Ureter (tissue), 1 donor: Measurements from ENCODE around the gene SIGLEC14. TPM values are rescaled to one million over a fixed set of nuclear protein-coding genes. Genes with fewer than 3 reads are reported as not detected.
A peak's percentile ranks its signal among the peaks of the same experiment; 100 is the strongest.
"Not testable (repeated sequence)": the region's sequence is repeated elsewhere in the genome, so short reads cannot be mapped to it uniquely, and the experiment has no call there.

ENCODE experiments used
- DNase-seq: peaks from one replicate; pipeline ENCODE4 v3.0.0-alpha.2; 2020; ENCODE audit warnings: low spot score
- total RNA-seq: library from RNA; stranded (reverse); gene quantifications from one replicate; pipeline ENCODE4 v1.2.4, GENCODE V29; 2023
- donor health status: DM: yes; HTN: yes; CAD: no.

The SIGLEC14 gene
- 4.2 TPM for total RNA-seq

GRCh38 chr19:51646730-51647129 lies at the start of gene SIGLEC14:
SIGLEC14 (minus strand) TSS chr19:51646825; CDS start chr19:51646759, 66 bp downstream.
- not testable (repeated sequence) for DNase-seq

GRCh38 chr19:51695702-51696315 lies 49.2 kb upstream of the SIGLEC14 start:
- peak; percentile 34 for DNase-seq

- DNase-seq: peak; percentile 34
Observed at GRCh38 chr19:51695088-51695487, 48.5 kb upstream of the SIGLEC14 start.

- peak; percentile 41 for DNase-seq
Observed at GRCh38 chr19:51694318-51695085, 47.9 kb upstream of the SIGLEC14 start.

GRCh38 chr19:51693819-51694218 lies 47.2 kb upstream of the SIGLEC14 start:
- no peak for DNase-seq

GRCh38 chr19:51693260-51693659 lies 46.6 kb upstream of the SIGLEC14 start, which contains the start of gene SPACA6:
SPACA6 (plus strand) TSS chr19:51693330; CDS start chr19:51693527, 197 bp downstream.
- DNase-seq: peak; percentile 44

- DNase-seq: peak; percentile 42
Observed at GRCh38 chr19:51692468-51692867, 45.8 kb upstream of the SIGLEC14 start.

- peak; percentile 41 for DNase-seq
Observed at GRCh38 chr19:51691584-51692428, 45.2 kb upstream of the SIGLEC14 start.

GRCh38 chr19:51691074-51691583 lies 44.5 kb upstream of the SIGLEC14 start:
- no peak for DNase-seq

GRCh38 chr19:51690454-51691073 lies 43.9 kb upstream of the SIGLEC14 start:
- DNase-seq: peak; percentile 72

GRCh38 chr19:51689751-51690453 lies 43.3 kb upstream of the SIGLEC14 start:
- peak; percentile 64 for DNase-seq

- DNase-seq: peak; percentile 92
Observed at GRCh38 chr19:51688671-51689571, 42.3 kb upstream of the SIGLEC14 start.

GRCh38 chr19:51687791-51688670 lies 41.4 kb upstream of the SIGLEC14 start:
- DNase-seq: peak; percentile 67

GRCh38 chr19:51686171-51686570 lies 39.5 kb upstream of the SIGLEC14 start:
- no peak for DNase-seq

GRCh38 chr19:51681286-51681941 lies 34.8 kb upstream of the SIGLEC14 start:
- DNase-seq: no peak

GRCh38 chr19:51680474-51680873 lies 33.8 kb upstream of the SIGLEC14 start:
- no peak for DNase-seq

- DNase-seq: no peak
Observed at GRCh38 chr19:51676566-51677083, 30.0 kb upstream of the SIGLEC14 start.
